ENCODE measurements around the gene TMCO4.

- TF ChIP-seq CTCF (conservative IDR thresholded peaks at IDR 0.05 in 1 of 2, IDR thresholded peaks at IDR 0.05 in 1 of 2; ENCODE audit: low read depth in 1 of 2, low read length in 2 of 2) (no peak), EZH2 (IDR thresholded peaks at IDR 0.05; ENCODE audit: low read length, missing control alignments) (no peak)
Observed at GRCh38 chr1:19705464-19705863, 94.3 kb downstream of the TMCO4 start.

All from fibroblast of lung (primary cell).